Neuron (in vitro differentiated cells): ENCODE results near the gene RCAN2.

Source experiments
- H2AFZ ChIP-seq: one replicate; pipeline ENCODE4 v1.6.1; 2013; ENCODE audit warnings: low read depth, mild to moderate bottlenecking, inconsistent platforms, low read length, moderate library complexity
- H3K27me3 ChIP-seq: one replicate; pipeline ENCODE4 v1.6.1; 2013; ENCODE audit warnings: low read length; ENCODE audit not compliant: insufficient read depth
- H3K36me3 ChIP-seq: one replicate; pipeline ENCODE4 v1.6.1; 2013; ENCODE audit warnings: low read length; ENCODE audit not compliant: insufficient read depth
- H3K4me1 ChIP-seq: one replicate; pipeline ENCODE4 v1.6.1; 2013; ENCODE audit warnings: low read length; ENCODE audit not compliant: insufficient read depth
- H3K4me3 ChIP-seq: 2 replicates; pipeline ENCODE4 v1.5.1; 2013; ENCODE audit warnings: mild to moderate bottlenecking, low read length, moderate library complexity
- H3K9me3 ChIP-seq: one replicate; pipeline ENCODE4 v1.6.1; 2013; ENCODE audit warnings: low read length

Gene RCAN2

GRCh38 chr6:46491201-46491627 is at the start of gene RCAN2:
RCAN2 (minus strand) TSS chr6:46491449.
- H3K4me1 ChIP-seq, result no peaks in the 10 kb centered on the region
- H3K27me3 ChIP-seq, result peaks cover 47% of the 10 kb centered on the region
- H3K36me3 ChIP-seq, result no peaks in the 10 kb centered on the region
- H2AFZ ChIP-seq, result peak within 1 kb of the TSS; percentile 95
- no peaks in the 10 kb centered on the region for H3K9me3 ChIP-seq
- H3K4me3 ChIP-seq, result peak within 1 kb of the TSS; percentile 44

GRCh38 chr6:46539866-46540265 is 48.6 kb upstream of the RCAN2 start:
- Histone ChIP-seq H3K9me3 (no peaks in the 10 kb centered on the region), H3K4me3 (no peak overlapping the region), H3K27me3 (no peaks in the 10 kb centered on the region), H2AFZ (no peak overlapping the region), H3K36me3 (no peaks in the 10 kb centered on the region), H3K4me1 (no peaks in the 10 kb centered on the region)

GRCh38 chr6:46538800-46539480 is 47.7 kb upstream of the RCAN2 start:
- no peak overlapping the region for H2AFZ ChIP-seq
- no peaks in the 10 kb centered on the region for H3K9me3 ChIP-seq
- H3K36me3 ChIP-seq, result no peaks in the 10 kb centered on the region
- H3K27me3 ChIP-seq, result no peaks in the 10 kb centered on the region
- no peaks in the 10 kb centered on the region for H3K4me1 ChIP-seq
- no peak overlapping the region for H3K4me3 ChIP-seq

- no peaks in the 10 kb centered on the region for H3K4me1 ChIP-seq
- no peak overlapping the region for H2AFZ ChIP-seq
- no peaks in the 10 kb centered on the region for H3K36me3 ChIP-seq
Measured at GRCh38 chr6:46530896-46531295, 39.6 kb upstream of the RCAN2 start.

GRCh38 chr6:46528961-46529750 is 37.9 kb upstream of the RCAN2 start:
- H3K9me3 ChIP-seq, result no peaks in the 10 kb centered on the region
- no peaks in the 10 kb centered on the region for H3K36me3 ChIP-seq
- no peak overlapping the region for H3K4me3 ChIP-seq
- no peaks in the 10 kb centered on the region for H3K27me3 ChIP-seq
- no peak overlapping the region for H2AFZ ChIP-seq
- no peaks in the 10 kb centered on the region for H3K4me1 ChIP-seq

More at GRCh38 chr6:46530896-46531295, 39.6 kb upstream of the RCAN2 start:
- no peaks in the 10 kb centered on the region for H3K9me3 ChIP-seq
- no peak overlapping the region for H3K4me3 ChIP-seq
- H3K27me3 ChIP-seq, result no peaks in the 10 kb centered on the region

GRCh38 chr6:46526607-46527006 is 35.4 kb upstream of the RCAN2 start:
- no peaks in the 10 kb centered on the region for H3K27me3 ChIP-seq
- H3K4me1 ChIP-seq, result no peaks in the 10 kb centered on the region
- H3K4me3 ChIP-seq, result no peak overlapping the region
- H3K9me3 ChIP-seq, result no peaks in the 10 kb centered on the region
- no peaks in the 10 kb centered on the region for H3K36me3 ChIP-seq
- H2AFZ ChIP-seq, result no peak overlapping the region

- H3K27me3 ChIP-seq, result no peaks in the 10 kb centered on the region
- no peaks in the 10 kb centered on the region for H3K4me1 ChIP-seq
- H3K4me3 ChIP-seq, result no peak overlapping the region
- no peaks in the 10 kb centered on the region for H3K36me3 ChIP-seq
- H2AFZ ChIP-seq, result no peak overlapping the region
- no peaks in the 10 kb centered on the region for H3K9me3 ChIP-seq
Measured at GRCh38 chr6:46525583-46525982, 34.3 kb upstream of the RCAN2 start.

- Histone ChIP-seq H2AFZ (no peak overlapping the region), H3K4me1 (no peaks in the 10 kb centered on the region), H3K9me3 (no peaks in the 10 kb centered on the region), H3K4me3 (no peak overlapping the region), H3K27me3 (no peaks in the 10 kb centered on the region), H3K36me3 (no peaks in the 10 kb centered on the region)
Measured at GRCh38 chr6:46521464-46521971, 30.3 kb upstream of the RCAN2 start.

GRCh38 chr6:46517202-46517601 is 26.0 kb upstream of the RCAN2 start:
- Histone ChIP-seq H3K27me3 (no peaks in the 10 kb centered on the region), H2AFZ (no peak overlapping the region), H3K4me1 (no peaks in the 10 kb centered on the region), H3K9me3 (no peaks in the 10 kb centered on the region), H3K36me3 (no peaks in the 10 kb centered on the region), H3K4me3 (no peak overlapping the region)

- no peaks in the 10 kb centered on the region for H3K27me3 ChIP-seq
- H3K4me3 ChIP-seq, result no peak overlapping the region
- H3K9me3 ChIP-seq, result no peaks in the 10 kb centered on the region
- H2AFZ ChIP-seq, result no peak overlapping the region
- H3K4me1 ChIP-seq, result no peaks in the 10 kb centered on the region
- H3K36me3 ChIP-seq, result no peaks in the 10 kb centered on the region
Measured at GRCh38 chr6:46513533-46513932, 22.3 kb upstream of the RCAN2 start.

GRCh38 chr6:46511320-46511719 is 20.1 kb upstream of the RCAN2 start:
- Histone ChIP-seq H2AFZ (no peak overlapping the region), H3K9me3 (no peaks in the 10 kb centered on the region), H3K36me3 (no peaks in the 10 kb centered on the region), H3K4me3 (no peak overlapping the region), H3K27me3 (no peaks in the 10 kb centered on the region), H3K4me1 (no peaks in the 10 kb centered on the region)

GRCh38 chr6:46510651-46511050 is 19.4 kb upstream of the RCAN2 start:
- Histone ChIP-seq H3K4me1 (no peaks in the 10 kb centered on the region), H3K4me3 (no peak overlapping the region), H3K36me3 (no peaks in the 10 kb centered on the region), H2AFZ (no peak overlapping the region), H3K9me3 (no peaks in the 10 kb centered on the region), H3K27me3 (no peaks in the 10 kb centered on the region)

- Histone ChIP-seq H3K9me3 (no peaks in the 10 kb centered on the region), H3K4me1 (no peaks in the 10 kb centered on the region), H3K36me3 (no peaks in the 10 kb centered on the region), H3K4me3 (no peak overlapping the region), H3K27me3 (no peaks in the 10 kb centered on the region), H2AFZ (no peak overlapping the region)
Measured at GRCh38 chr6:46509981-46510510, 18.8 kb upstream of the RCAN2 start.
